SK-N-SH (cell line): ENCODE data around the gene ZNF784. TPM values are rescaled to one million over a fixed set of nuclear protein-coding genes. Genes with fewer than 3 reads are reported as not detected.
A peak's percentile ranks its signal among the peaks of the same experiment; 100 is the strongest.

Source experiments
- CTCF ChIA-PET: fragments of 300-600, 350-600 bp; formaldehyde crosslinking; extraction: SDS; loops from one replicate; lab custom pipeline; 2021; lab: Yijun Ruan, JAX
- POLR2A ChIA-PET: fragments of 350-600 bp; sonication (Branson Sonifier 250); formaldehyde crosslinking; extraction: SDS; loops from one replicate; lab custom pipeline; 2020; ENCODE audit warnings: antibody characterized with exemption, inconsistent platforms; lab: Yijun Ruan, JAX
- DNase-seq: peaks from one replicate; pipeline ENCODE4 v3.0.0; 2012
- H2AFZ ChIP-seq: fragments of 200-600 bp; sonication (generic); 2 replicates; pipeline ENCODE4 v1.8.1; 2016; ENCODE audit warnings: antibody characterized with exemption, mild to moderate bottlenecking, low read depth
- H3F3A ChIP-seq: fragments of 200-600 bp; sonication (generic); replicated peaks from 2 replicates; pipeline ENCODE3; 2016; ENCODE audit warnings: antibody characterized with exemption, mild to moderate bottlenecking; ENCODE audit not compliant: insufficient read depth
- H3K27ac ChIP-seq, 2 experiments: fragments of 200-500 bp in 1 of 2; fragments of 200-600 bp in 1 of 2; sonication (Bioruptor generic) in 1 of 2; sonication (generic), shearing (Covaris generic) in 1 of 2; 2 replicates each; pipeline versions ENCODE4 v1.5.1 to v1.6.1; 2014 to 2016; ENCODE audit warnings: low read depth in 2 of 2, inconsistent platforms in 1 of 2, low read length in 1 of 2, mild to moderate bottlenecking in 1 of 2, mixed read lengths in 1 of 2
- H3K27me3 ChIP-seq: fragments of 200-600 bp; sonication (generic), shearing (Covaris generic); 2 replicates; pipeline ENCODE4 v1.6.1; 2016; ENCODE audit warnings: mixed run types; ENCODE audit not compliant: insufficient read depth
- H3K36me3 ChIP-seq, 2 experiments: fragments of 200-500 bp in 1 of 2; fragments of 200-600 bp in 1 of 2; sonication (Bioruptor generic) in 1 of 2; sonication (generic) in 1 of 2; replicated peaks in 1 of 2; 2 replicates each; pipeline versions ENCODE3 to v1.5.1; 2014 to 2016; ENCODE audit warnings: low read length in 1 of 2, mild to moderate bottlenecking in 1 of 2; ENCODE audit not compliant: insufficient read depth in 2 of 2, control insufficient read depth in 1 of 2
- H3K4me1 ChIP-seq, 2 experiments: fragments of 200-500 bp in 1 of 2; fragments of 200-600 bp in 1 of 2; sonication (Bioruptor generic) in 1 of 2; sonication (generic), shearing (Covaris generic) in 1 of 2; 2 replicates each; pipeline versions ENCODE4 v1.5.1 to v1.6.1; 2014 to 2016; ENCODE audit warnings: low read depth in 1 of 2, low read length in 1 of 2, mixed run types in 1 of 2; ENCODE audit not compliant: insufficient read depth in 2 of 2, control insufficient read depth in 1 of 2
- H3K4me2 ChIP-seq: fragments of 200-600 bp; sonication (generic), shearing (Covaris generic); 2 replicates; pipeline ENCODE4 v1.6.1; 2017; ENCODE audit warnings: mixed run types
- H3K4me3 ChIP-seq, 2 experiments: fragments of 200-500 bp in 1 of 2; fragments of 200-600 bp in 1 of 2; sonication (Bioruptor generic) in 1 of 2; sonication (generic), shearing (Covaris generic) in 1 of 2; 2 replicates each; pipeline versions ENCODE4 v1.5.1 to v1.8.1; 2014 to 2016; ENCODE audit warnings: low read depth in 2 of 2, inconsistent platforms in 1 of 2, low read length in 1 of 2, mild to moderate bottlenecking in 1 of 2, mixed read lengths in 1 of 2, moderate library complexity in 1 of 2
- H3K79me2 ChIP-seq: fragments of 200-600 bp; sonication (generic); 2 replicates; pipeline ENCODE4 v1.8.1; 2017; ENCODE audit warnings: mild to moderate bottlenecking; ENCODE audit not compliant: insufficient read depth
- H3K9ac ChIP-seq: fragments of 200-600 bp; sonication (generic); 2 replicates; pipeline ENCODE4 v1.6.1; 2017; ENCODE audit warnings: mixed run types
- H3K9me2 ChIP-seq: fragments of 200-600 bp; sonication (generic); 2 replicates; pipeline ENCODE4 v1.6.1; 2017; ENCODE audit warnings: mixed run types
- H3K9me3 ChIP-seq: fragments of 200-600 bp; sonication (generic); 2 replicates; pipeline ENCODE4 v1.6.1; 2017; ENCODE audit warnings: mixed run types, mild to moderate bottlenecking, moderate library complexity
- H4K20me1 ChIP-seq: fragments of 200-600 bp; sonication (generic); 2 replicates; pipeline ENCODE4 v1.6.1; 2017; ENCODE audit warnings: mild to moderate bottlenecking, mixed run types; ENCODE audit not compliant: insufficient read depth
- FOSL2 ChIP-seq: IDR thresholded peaks from 2 replicates; pipeline ENCODE4 v1.4.0; 2012; ENCODE audit warnings: low read depth, mild to moderate bottlenecking, moderate library complexity, borderline replicate concordance
- FOXJ3 ChIP-seq: sonication (generic); formaldehyde crosslinking; IDR thresholded peaks from 2 replicates; pipeline ENCODE4 v1.5.1; 2020; ENCODE audit warnings: mild to moderate bottlenecking, missing genetic modification reagents
- FOXM1 ChIP-seq: IDR thresholded peaks from 2 replicates; pipeline ENCODE4 v1.4.0; 2012; ENCODE audit warnings: low read depth, mild to moderate bottlenecking
- GATA2 ChIP-seq: sonication (generic); formaldehyde crosslinking; IDR thresholded peaks from 2 replicates; pipeline ENCODE4 v1.5.0; 2020; ENCODE audit warnings: mild to moderate bottlenecking, missing genetic modification reagents
- JUND ChIP-seq: IDR thresholded peaks from 2 replicates; pipeline ENCODE4 v1.4.0; 2012
- NFIC ChIP-seq: IDR thresholded peaks from 2 replicates; pipeline ENCODE4 v1.4.0; 2012; ENCODE audit warnings: borderline replicate concordance
- PBX3 ChIP-seq: IDR thresholded peaks from 2 replicates; pipeline ENCODE4; 2012
- POLR2AphosphoS5 ChIP-seq: IDR thresholded peaks from 2 replicates; pipeline ENCODE4 v1.6.1; 2012; ENCODE audit warnings: low read depth, low read length
- RAD21 ChIP-seq: IDR thresholded peaks from 2 replicates; pipeline ENCODE4 v1.6.1; 2012; ENCODE audit warnings: mild to moderate bottlenecking, low read length
- SIN3A ChIP-seq: IDR thresholded peaks from 2 replicates; pipeline ENCODE4 v1.6.1; 2012; ENCODE audit warnings: low read depth, mild to moderate bottlenecking, low read length, moderate library complexity, borderline replicate concordance
- SMC3 ChIP-seq: IDR thresholded peaks from 2 replicates; pipeline ENCODE4 v1.6.1; 2012; ENCODE audit warnings: low read depth, low read length, improper control_type of control experiment
- TAF1 ChIP-seq: IDR thresholded peaks from 2 replicates; pipeline ENCODE4 v1.6.1; 2012; ENCODE audit warnings: low read depth, mild to moderate bottlenecking, low read length, moderate library complexity, borderline replicate concordance
- TCF12 ChIP-seq: IDR thresholded peaks from 2 replicates; pipeline ENCODE4 v1.4.0; 2012
- TEAD4 ChIP-seq: IDR thresholded peaks from 2 replicates; pipeline ENCODE4 v1.4.0; 2012; ENCODE audit warnings: mild to moderate bottlenecking, borderline replicate concordance; ENCODE audit not compliant: insufficient read depth
- YY1 ChIP-seq: IDR thresholded peaks from 2 replicates; pipeline ENCODE4 v1.4.0; 2012; ENCODE audit warnings: low read depth, mild to moderate bottlenecking
- ZBTB33 ChIP-seq: IDR thresholded peaks from 2 replicates; pipeline ENCODE4 v1.4.0; 2012; ENCODE audit warnings: low read depth, borderline replicate concordance
- WGBS: methylation state at CpG from one replicate; pipeline ENCODE4 v1.1.6; 2017; ENCODE audit warnings: low lambda C conversion rate; 5-methylcytosine and 5-hydroxymethylcytosine counted together
- polyA plus RNA-seq, 3 experiments: library from polyadenylated mRNA; depleted of rRNA; stranded (reverse); fragments of >200 nt; gene quantifications; 2 replicates each; pipeline ENCODE4 v1.2.3, GENCODE V29; 2012
- TF ChIP-seq, protein P1 (sequence below): IDR thresholded peaks from 2 replicates; pipeline ENCODE4 v1.4.0; 2012; ENCODE audit warnings: low read depth, borderline replicate concordance

The ZNF784 gene
- polyA plus RNA-seq, 1 of the 3 experiments (the other 2 are of a cell fraction) = 5.5 TPM

DNA sequence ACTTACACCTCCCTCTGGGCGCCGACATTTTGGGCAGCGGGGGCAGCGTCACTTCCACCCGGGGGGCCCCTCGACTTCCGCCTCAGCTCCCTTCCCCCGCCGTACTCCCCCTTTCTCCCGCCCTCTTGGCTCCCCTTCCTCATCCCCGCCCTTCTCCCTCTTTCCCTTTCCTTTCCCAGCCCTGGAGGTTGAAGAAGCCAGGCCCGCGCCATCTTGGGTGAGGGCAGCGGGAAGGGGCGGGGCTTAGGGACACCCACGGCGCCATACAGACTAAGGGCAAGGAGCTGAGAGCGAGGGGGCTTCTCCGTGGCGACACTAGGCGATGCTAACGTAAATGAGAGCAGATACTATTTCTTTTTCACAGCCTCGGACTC lies 24.9 kb downstream of the ZNF784 start, which contains the start of gene FIZ1 (continued):
- TF ChIP-seq ZBTB33 (no peak), RAD21 (no peak), FOXJ3 (CRISPR knock-in tag) (no peak), JUND (no peak), SMC3 (no peak), POLR2AphosphoS5 (0 out of 2 replicates have a peak, but pooled peaks have one; percentile 9), PBX3 (no peak), SIN3A (no peak), TEAD4 (0 out of 2 replicates have a peak, but pooled peaks have one; percentile 14), TCF12 (0 out of 2 replicates have a peak, but pooled peaks have one; percentile 19), YY1 (peak; percentile 97), FOSL2 (no peak), FOXM1 (no peak), NFIC (peak; percentile 65; the same call in 1 of the 2 replicates), TAF1 (peak; percentile 40), GATA2 (CRISPR knock-in tag) (no peak)
- TF ChIP-seq, protein P1, sequence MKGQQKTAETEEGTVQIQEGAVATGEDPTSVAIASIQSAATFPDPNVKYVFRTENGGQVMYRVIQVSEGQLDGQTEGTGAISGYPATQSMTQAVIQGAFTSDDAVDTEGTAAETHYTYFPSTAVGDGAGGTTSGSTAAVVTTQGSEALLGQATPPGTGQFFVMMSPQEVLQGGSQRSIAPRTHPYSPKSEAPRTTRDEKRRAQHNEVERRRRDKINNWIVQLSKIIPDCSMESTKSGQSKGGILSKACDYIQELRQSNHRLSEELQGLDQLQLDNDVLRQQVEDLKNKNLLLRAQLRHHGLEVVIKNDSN = no peak

DNA sequence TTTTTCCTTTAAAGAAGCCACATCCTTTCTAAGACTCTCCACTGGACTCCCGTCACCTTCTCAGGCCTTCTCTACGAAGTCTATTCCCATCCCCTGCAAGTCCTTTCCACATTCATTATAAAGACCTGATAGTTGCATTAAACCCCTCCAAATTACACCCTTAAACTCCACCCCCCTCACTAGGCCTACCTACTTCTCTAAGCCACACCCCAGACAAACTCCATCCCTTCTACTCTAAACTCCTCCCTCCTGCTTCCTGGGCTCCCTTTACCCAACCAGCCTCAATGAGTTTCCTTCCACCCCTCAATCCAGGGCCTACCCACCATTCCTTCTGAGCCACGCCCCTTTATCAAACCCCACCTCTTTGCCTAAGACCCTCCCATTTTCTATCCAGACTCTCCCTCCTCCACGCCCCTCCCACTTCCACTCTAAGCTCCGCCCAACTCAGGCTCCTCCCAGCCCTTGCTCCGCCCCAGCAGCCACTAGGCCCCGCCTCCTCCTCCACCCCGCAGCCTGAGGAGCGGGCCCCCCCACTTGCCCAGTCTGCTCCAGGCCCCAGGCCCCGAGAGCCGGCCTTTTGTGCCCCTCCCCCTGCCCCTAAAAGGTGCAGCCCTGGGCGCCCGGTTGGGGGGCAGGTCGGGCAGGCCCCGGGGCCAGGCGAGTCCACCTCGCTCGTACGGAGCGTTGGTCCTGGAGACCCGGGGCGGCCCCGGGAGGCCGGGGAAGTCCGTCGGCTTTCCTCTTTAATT lies 25.5 kb downstream of the ZNF784 start:
- H3K4me2 ChIP-seq = peak overlapping the region; percentile 94
- peak overlapping the region; percentile 98 to 99 for H3K27ac ChIP-seq
- H3K9me2 ChIP-seq = no peaks in the 10 kb centered on the region
- no peaks in the 10 kb centered on the region for H4K20me1 ChIP-seq
- H3K79me2 ChIP-seq = peaks cover 18% of the 10 kb centered on the region
- CTCF ChIA-PET = interaction anchor here (1.9 to 2.3 kb wide), 2 partner anchors 11 to 82 kb away, joined by 7 to 8 read pairs; no protein-coding TSS in a partner anchor
- H2AFZ ChIP-seq = no peak overlapping the region
- H3F3A ChIP-seq = peaks cover 16% of the 10 kb centered on the region
- whole genome bisulfite sequencing = 14% methylated on average over 13 of the region's 26 CpGs
- H3K4me1 ChIP-seq = peaks cover 6 to 13% of the 10 kb centered on the region in 2 experiments; a peak in 3 of 4 replicates
- H3K9ac ChIP-seq = peak overlapping the region; percentile 99
- TF ChIP-seq SIN3A (no peak), TAF1 (peak; percentile 56; the same call in 1 of the 2 replicates), POLR2AphosphoS5 (0 out of 2 replicates have a peak, but pooled peaks have one; percentile 15)
- TF ChIP-seq, all 33 proteins: peak for 2
- no peaks in the 10 kb centered on the region for H3K27me3 ChIP-seq
- POLR2A ChIA-PET = interaction anchor here (0.6 to 3.3 kb wide), 9 partner anchors 12 to 1484 kb away, joined by 3 to 32 read pairs (median 5); partner anchors contain the start of genes UBE2S, ZNF579, ZNF628 and ZNF784
- no peaks in the 10 kb centered on the region for H3K9me3 ChIP-seq
- DNase-seq = peak; percentile 88
- H3K4me3 ChIP-seq = peak overlapping the region; percentile 67 to 91
- H3K36me3 ChIP-seq = peaks cover 18 to 24% of the 10 kb centered on the region in 2 experiments
